Esophagus muscularis mucosa (tissue), 4 donors: ENCODE data around the gene SLC17A9. TPM values are rescaled to one million over a fixed set of nuclear protein-coding genes. Genes with fewer than 3 reads are reported as not detected.
"Not testable (repeated sequence)": the region's sequence is repeated elsewhere in the genome, so short reads cannot be mapped to it uniquely, and the experiment has no call there.

Source experiments
- DNase-seq: peaks from one replicate; pipeline ENCODE4 v3.0.0-alpha.2; 2017; ENCODE audit errors: extremely low spot score
- H3K27ac ChIP-seq, 4 donors: fragments of 200-600 bp; sonication (generic); replicated peaks in 1 of 4; 1 replicate in 3 of 4; 2 replicates in 1 of 4; pipeline ENCODE4 v1.5.1; 2016 to 2019; ENCODE audit warnings: mild to moderate bottlenecking in 1 of 4
- H3K27me3 ChIP-seq, 4 donors: fragments of 200-600 bp; sonication (generic); one replicate each; pipeline versions ENCODE4 v1.5.1 to v1.6.0; 2016 to 2019
- H3K36me3 ChIP-seq, 4 donors: fragments of 200-600 bp; sonication (generic); one replicate each; pipeline ENCODE4 v1.5.1; 2016 to 2019
- H3K4me1 ChIP-seq, 4 donors: fragments of 200-600 bp; sonication (generic); one replicate each; pipeline ENCODE4 v1.5.1; 2016 to 2019
- H3K4me3 ChIP-seq, 4 donors: fragments of 200-600 bp; sonication (generic); 1 replicate in 2 of 4; 2 replicates in 2 of 4; pipeline ENCODE4 v1.5.1; 2016 to 2019; ENCODE audit warnings: mild to moderate bottlenecking in 4 of 4, moderate library complexity in 1 of 4
- H3K9me3 ChIP-seq, 4 donors: fragments of 200-600 bp; sonication (generic); 1 replicate in 3 of 4; 2 replicates in 1 of 4; pipeline ENCODE4 v1.5.1; 2016 to 2019
- CTCF ChIP-seq, 3 experiments: fragments of 200-600 bp in 2 of 3; fragments of 450-650 bp in 1 of 3; sonication (generic) in 2 of 3; IDR thresholded peaks; one replicate each; pipeline ENCODE4 v1.5.1; 2017 to 2019; ENCODE audit warnings: antibody characterized with exemption in 3 of 3, mild to moderate bottlenecking in 2 of 3, moderate library complexity in 1 of 3
- EP300 ChIP-seq: sonication (generic); formaldehyde crosslinking; IDR thresholded peaks from one replicate; pipeline ENCODE4 v1.6.1; 2017; ENCODE audit warnings: antibody characterized with exemption
- POLR2A ChIP-seq: fragments of 450-650 bp; IDR thresholded peaks from one replicate; pipeline ENCODE4 v1.6.1; 2017; ENCODE audit warnings: antibody characterized with exemption, moderate library complexity, mild to moderate bottlenecking, low read depth
- POLR2AphosphoS5 ChIP-seq, 2 donors: sonication (generic); formaldehyde crosslinking; IDR thresholded peaks; one replicate each; pipeline ENCODE4 v1.6.1; 2017; ENCODE audit warnings: antibody characterized with exemption in 2 of 2
- WGBS: methylation state at CpG from one replicate; pipeline ENCODE4 v1.1.5; 2018; 5-methylcytosine and 5-hydroxymethylcytosine counted together
- intact Hi-C: fragments of 100-400 bp; cut with DNase I; formaldehyde crosslinking; loops from one replicate; pipeline ENCODE4 v1.15.1; 2023
- total RNA-seq, 4 donors: library from RNA; depleted of rRNA; stranded (reverse); fragments of >200 nt; gene quantifications; one replicate each; pipeline versions ENCODE4 v1.1.0 to v1.2.1, GENCODE V29; 2016

SLC17A9 gene
- total RNA-seq, 4 donors from 2014 or later: 2.2 to 5.2 (median 2.7) TPM

DNA sequence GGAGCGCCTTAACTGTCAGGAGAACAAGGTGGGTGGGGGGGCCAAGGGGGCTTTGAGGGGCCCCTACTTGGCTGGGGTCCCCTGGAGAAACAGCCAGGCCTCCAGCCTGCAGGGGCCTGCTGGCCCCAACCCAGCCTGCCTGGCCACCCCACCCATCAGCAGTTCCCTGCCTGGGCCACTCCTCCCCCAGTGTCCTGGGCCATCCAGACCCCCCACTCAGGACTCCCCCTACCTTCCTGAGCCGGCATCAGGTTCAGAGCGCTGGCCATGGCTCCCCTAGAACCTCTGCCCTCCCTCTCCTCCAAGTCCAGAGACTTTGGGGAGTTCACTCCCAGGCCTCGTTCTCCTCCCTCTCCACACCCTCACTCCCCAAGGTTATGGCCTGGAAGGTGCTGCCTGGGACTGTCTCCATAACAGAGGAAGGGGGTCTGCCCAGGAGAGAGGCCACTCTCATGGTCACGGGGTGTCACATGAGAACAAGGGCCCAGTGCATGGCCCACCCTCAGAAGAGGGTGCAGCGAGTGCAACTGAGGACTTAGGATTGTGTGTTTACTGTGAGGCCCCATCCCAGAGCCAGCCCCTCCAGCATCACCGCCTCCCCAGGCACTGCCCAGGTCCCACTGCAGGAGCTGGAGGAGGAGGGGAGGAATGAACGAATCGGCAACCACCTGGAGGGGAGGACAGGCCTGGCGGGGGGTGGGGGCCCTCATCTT is 6.0 kb downstream of the SLC17A9 start:
- H3K4me1 ChIP-seq: peaks cover 11 to 14% (median 13%) of the 10 kb centered on the region in 4 donors
- DNase-seq: no peak
- peaks cover 0 to 32% (median 6%) of the 10 kb centered on the region in 4 donors for H3K36me3 ChIP-seq
- H3K9me3 ChIP-seq: no peaks in the 10 kb centered on the region
- no peak overlapping the region for H3K4me3 ChIP-seq
- TF ChIP-seq POLR2A: no peak
- no peak for TF ChIP-seq POLR2AphosphoS5 (IDR thresholded peaks at IDR 0.05)
- no peak for TF ChIP-seq CTCF (IDR thresholded peaks at IDR 0.05)
- no peak for TF ChIP-seq EP300
- 80% methylated on average over 8 of the region's 10 CpGs for WGBS
- H3K27ac ChIP-seq: no peak overlapping the region
- H3K27me3 ChIP-seq: no peaks in the 10 kb centered on the region
- intact Hi-C loops: loop anchor here (10.0 kb wide), 1 partner anchor 256 kb away; the partner anchor contains the start of gene YTHDF1

- H3K4me1 ChIP-seq: peaks cover 5 to 6% (median 5%) of the 10 kb centered on the region in 4 donors
- H3K27me3 ChIP-seq: no peaks in the 10 kb centered on the region
- H3K9me3 ChIP-seq: no peaks in the 10 kb centered on the region
- no peak for DNase-seq
- 69% methylated on average over 23 of the region's 43 CpGs for WGBS
- intact Hi-C loops: loop anchor here (10.0 kb wide), 1 partner anchor 255 kb away; the partner anchor contains the start of gene YTHDF1
- no peak overlapping the region for H3K27ac ChIP-seq
- H3K36me3 ChIP-seq: peaks cover 0 to 40% (median 10%) of the 10 kb centered on the region in 4 donors
- H3K4me3 ChIP-seq: no peak overlapping the region
- TF ChIP-seq POLR2A (no peak), EP300 (no peak), CTCF (IDR thresholded peaks at IDR 0.05) (no peak), POLR2AphosphoS5 (IDR thresholded peaks at IDR 0.05) (no peak)
Measured at GRCh38 chr20:62959101-62959971, 6.8 kb downstream of the SLC17A9 start.

- intact Hi-C loops: loop anchor here (10.0 kb wide), 1 partner anchor 255 kb away; the partner anchor contains the start of gene YTHDF1
- 94% methylated on average over 16 of the region's 20 CpGs for WGBS
- Histone ChIP-seq H3K4me3 (no peak overlapping the region), H3K27ac (no peak overlapping the region), H3K9me3 (no peaks in the 10 kb centered on the region), H3K4me1 (peaks cover 0 to 2% (median 0%) of the 10 kb centered on the region in 4 donors), H3K27me3 (no peaks in the 10 kb centered on the region), H3K36me3 (peaks cover 0 to 47% (median 10%) of the 10 kb centered on the region in 4 donors)
- TF ChIP-seq POLR2A (no peak), POLR2AphosphoS5 (IDR thresholded peaks at IDR 0.05) (no peak), EP300 (no peak), CTCF (IDR thresholded peaks at IDR 0.05) (no peak)
- DNase-seq: no peak
Measured at GRCh38 chr20:62959998-62960436, 7.5 kb downstream of the SLC17A9 start.

DNA sequence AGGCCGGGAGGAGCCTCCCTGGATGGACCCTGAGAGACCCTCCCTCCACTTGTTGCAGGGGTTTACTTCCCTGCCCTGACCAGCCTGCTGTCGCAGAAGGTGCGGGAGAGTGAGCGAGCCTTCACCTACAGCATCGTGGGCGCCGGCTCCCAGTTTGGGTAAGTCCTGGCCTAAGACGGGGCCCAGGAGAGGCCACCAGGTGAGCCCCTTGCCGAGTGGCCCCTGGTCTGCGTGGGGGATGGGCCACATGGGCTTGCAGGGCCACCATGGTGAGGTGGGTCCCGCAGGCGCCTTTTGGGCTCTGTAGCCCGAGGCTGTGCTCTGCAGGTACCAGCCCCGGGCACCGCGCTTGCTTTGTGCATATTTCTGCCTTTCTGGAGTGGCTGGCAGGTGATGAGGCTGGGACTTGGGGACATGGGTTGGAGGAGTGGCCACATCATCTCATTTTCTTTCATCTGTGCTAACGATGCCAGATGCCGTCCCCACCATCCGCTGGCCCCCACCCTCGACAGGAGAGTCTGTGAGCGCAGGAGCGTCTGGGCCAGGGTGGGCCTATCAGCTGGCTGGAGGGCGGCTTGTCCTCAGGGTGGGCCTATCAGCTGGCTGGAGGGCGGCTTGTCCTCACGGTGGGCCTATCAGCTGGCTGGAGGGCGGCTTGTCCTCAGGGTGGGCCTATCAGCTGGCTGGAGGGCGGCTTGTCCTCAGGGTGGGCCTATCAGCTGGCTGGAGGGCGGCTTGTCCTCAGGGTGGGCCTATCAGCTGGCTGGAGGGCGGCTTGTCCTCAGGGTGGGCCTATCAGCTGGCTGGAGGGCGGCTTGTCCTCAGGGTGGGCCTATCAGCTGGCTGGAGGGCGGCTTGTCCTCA is 8.2 kb downstream of the SLC17A9 start:
- WGBS: 86% methylated on average over 19 of the region's 31 CpGs
- H3K9me3 ChIP-seq, DNase-seq, intact Hi-C loops, H3K27me3 ChIP-seq, H3K27ac ChIP-seq, H3K4me3 ChIP-seq, H3K4me1 ChIP-seq: not testable (repeated sequence)
- peaks cover 0 to 54% (median 13%) of the 10 kb centered on the region in 4 donors for H3K36me3 ChIP-seq
